ENCODE measurements around the gene TIMP4. TPM values are rescaled to one million over a fixed set of nuclear protein-coding genes. Genes with fewer than 3 reads are reported as not detected.

Gene TIMP4
- total and polyA plus RNA-seq, 2 of the 4 experiments (the other 2 are of a cell fraction) = 0.39 to 0.54 TPM

- no TSS peak for BruUV-seq (replicated peaks)
- no peak for DNase-seq
- Histone ChIP-seq H3K9ac (ENCODE audit: low read depth, low read length) (no peak overlapping the region), H3K56ac (ENCODE audit: extremely low read depth, insufficient read depth, low read length) (no peak overlapping the region), H2BK120ac (ENCODE audit: low read depth, low read length) (no peak overlapping the region), H4K91ac (ENCODE audit: insufficient read depth, low read depth, low read length) (no peak overlapping the region), H3K23ac (ENCODE audit: low read depth, low read length) (no peak overlapping the region), H4K8ac (ENCODE audit: low read depth in 2 of 2, low read length in 2 of 2) (no peak overlapping the region), H2AFZ (replicated peaks; ENCODE audit: low read length, poor library complexity) (no peak overlapping the region), H3K36me3 (ENCODE audit: control insufficient read depth, insufficient read depth, low read length) (no peaks in the 10 kb centered on the region), H4K20me1 (ENCODE audit: insufficient read depth, low read length) (no peaks in the 10 kb centered on the region), H3K4me3 (ENCODE audit: insufficient read depth, low read depth, low read length) (no peak overlapping the region), H2BK5ac (ENCODE audit: low read depth, low read length, poor library complexity, severe bottlenecking) (no peak overlapping the region), H3K14ac (replicated peaks; ENCODE audit: low read depth, low read length) (no peak overlapping the region), H3K4me2 (ENCODE audit: low read depth, low read length) (no peak overlapping the region), H3K4ac (ENCODE audit: low read depth, low read length) (no peak overlapping the region), H3K79me1 (ENCODE audit: low read depth in 1 of 2, low read length in 2 of 2) (no peaks in the 10 kb centered on the region), H3K27me3 (ENCODE audit: control insufficient read depth, insufficient read depth, low read length) (peaks cover 21% of the 10 kb centered on the region), H3K27ac (ENCODE audit: insufficient read depth, low read length) (no peak overlapping the region), H3K18ac (ENCODE audit: low read depth, low read length) (no peak overlapping the region), H2AK5ac (ENCODE audit: low read depth, low read length) (no peak overlapping the region), H2AK9ac (replicated peaks; ENCODE audit: low read depth, low read length, poor library complexity) (no peak overlapping the region), H3K9me1 (ENCODE audit: insufficient read depth, low read length) (no peaks in the 10 kb centered on the region), H2BK20ac (ENCODE audit: low read depth, low read length) (no peak overlapping the region), H2BK15ac (ENCODE audit: low read depth, low read length) (no peak overlapping the region), H4K5ac (ENCODE audit: low read depth, low read length) (no peak overlapping the region), H3K4me1 (ENCODE audit: control insufficient read depth, insufficient read depth, low read length) (no peaks in the 10 kb centered on the region), H3K9me3 (ENCODE audit: control insufficient read depth, insufficient read depth, low read length) (no peaks in the 10 kb centered on the region)
- CTCF ChIA-PET = no interaction called here
- POLR2A ChIA-PET (ENCODE audit: unreplicated experiment) = no interaction called here
- dilution Hi-C loops (cut with HindIII; ENCODE audit: low sequenced_read_pairs, unreplicated experiment) (no loop called here), intact Hi-C loops (cut with micrococcal nuclease) (no loop called here), in situ Hi-C loops (cut with MboI; ENCODE audit: low sequenced_read_pairs) (no loop called here)
- TF ChIP-seq POLR2A (IDR thresholded peaks at IDR 0.05; ENCODE audit: low read depth, low read length) = no peak
- TF ChIP-seq RFX5 (IDR thresholded peaks at IDR 0.05; ENCODE audit: low read depth, low read length) = no peak
- TF ChIP-seq MAZ (IDR thresholded peaks at IDR 0.05; ENCODE audit: borderline replicate concordance, low read depth, low read length) = no peak
- no peak for TF ChIP-seq USF2 (IDR thresholded peaks at IDR 0.05; ENCODE audit: low read depth, low read length)
- no peak for TF ChIP-seq MAFK (IDR thresholded peaks at IDR 0.05; ENCODE audit: low read depth, low read length)
- no peak for TF ChIP-seq MXI1 (IDR thresholded peaks at IDR 0.05; ENCODE audit: borderline replicate concordance, low read depth, low read length)
- no peak for TF ChIP-seq RCOR1 (IDR thresholded peaks at IDR 0.05; ENCODE audit: insufficient replicate concordance, low read length)
- TF ChIP-seq CHD1 (IDR thresholded peaks at IDR 0.05; ENCODE audit: low read depth, low read length) = no peak
- TF ChIP-seq FOS (IDR thresholded peaks at IDR 0.05; ENCODE audit: low read depth, low read length) = no peak
- TF ChIP-seq CEBPB (IDR thresholded peaks at IDR 0.05; ENCODE audit: low read depth, low read length) = no peak
- no peak for TF ChIP-seq RAD21 (IDR thresholded peaks at IDR 0.05; ENCODE audit: low read length)
- TF ChIP-seq ELK1 (IDR thresholded peaks at IDR 0.05; ENCODE audit: borderline replicate concordance, low read depth, low read length) = no peak
- TF ChIP-seq NFE2L2 (IDR thresholded peaks at IDR 0.05; ENCODE audit: low read depth, low read length) = no peak
- no peak for TF ChIP-seq BHLHE40 (IDR thresholded peaks at IDR 0.05; ENCODE audit: low read depth, low read length)
- no peak for ATAC-seq (ENCODE audit: low read depth)
Observed at GRCh38 chr3:12121466-12121865, 37.2 kb downstream of the TIMP4 start.
